Fibroblast of skin of right quadriceps (primary cell): ENCODE results near the gene STAG3.

Experiments
- DNase-seq: peaks from one replicate; pipeline ENCODE4 v3.0.0-alpha.2; 2013

Gene STAG3

DNA sequence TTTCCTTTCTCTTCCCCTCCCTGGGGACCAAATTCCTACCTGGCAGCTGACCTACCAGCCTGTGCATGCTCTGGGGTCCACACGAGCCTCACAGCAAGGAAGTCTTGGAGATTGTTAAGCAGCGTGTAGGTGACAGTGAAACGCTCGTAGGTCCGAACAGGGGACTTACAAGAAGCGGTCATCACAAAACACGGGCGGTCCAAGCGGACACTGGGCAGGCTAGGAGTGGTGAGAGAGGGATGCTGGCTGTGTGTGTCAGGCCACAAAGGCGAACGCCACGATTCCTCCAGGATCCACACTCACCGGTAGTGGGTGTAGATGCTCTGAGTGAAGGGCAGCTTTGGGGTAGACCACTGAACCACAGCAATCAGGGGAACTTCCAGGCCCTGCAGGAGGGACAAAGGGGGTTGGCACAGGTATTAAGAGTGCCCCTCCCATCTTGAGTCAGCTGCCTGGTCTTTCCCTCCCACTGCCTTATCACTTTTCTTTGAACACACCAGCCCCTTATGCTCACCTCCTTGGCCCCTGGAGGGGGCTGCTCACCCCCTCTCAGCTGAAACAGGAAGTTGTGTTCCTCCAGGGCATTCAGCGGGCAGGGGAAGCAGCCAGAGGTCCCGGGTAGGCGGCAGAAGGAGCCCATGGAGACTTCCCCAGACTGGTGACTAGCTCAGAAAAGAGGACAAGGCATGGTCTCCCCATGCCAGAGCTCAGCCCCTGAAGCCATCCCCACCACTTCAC is 21.2 kb upstream of the STAG3 start:
- no peak for DNase-seq

DNA sequence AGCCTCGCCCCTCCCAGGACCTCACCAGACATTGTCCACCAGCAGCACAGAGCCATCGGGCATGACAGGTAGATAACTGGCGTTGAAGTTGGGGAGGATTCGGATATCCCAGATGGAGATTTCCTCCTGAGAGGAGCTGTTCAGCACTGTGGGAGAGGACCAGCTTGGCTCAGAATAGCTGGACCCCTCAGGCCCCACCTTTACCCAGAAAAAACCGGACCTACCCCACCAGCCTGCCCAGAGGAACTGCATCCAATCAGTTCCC is 20.7 kb upstream of the STAG3 start:
- DNase-seq = no peak

DNA sequence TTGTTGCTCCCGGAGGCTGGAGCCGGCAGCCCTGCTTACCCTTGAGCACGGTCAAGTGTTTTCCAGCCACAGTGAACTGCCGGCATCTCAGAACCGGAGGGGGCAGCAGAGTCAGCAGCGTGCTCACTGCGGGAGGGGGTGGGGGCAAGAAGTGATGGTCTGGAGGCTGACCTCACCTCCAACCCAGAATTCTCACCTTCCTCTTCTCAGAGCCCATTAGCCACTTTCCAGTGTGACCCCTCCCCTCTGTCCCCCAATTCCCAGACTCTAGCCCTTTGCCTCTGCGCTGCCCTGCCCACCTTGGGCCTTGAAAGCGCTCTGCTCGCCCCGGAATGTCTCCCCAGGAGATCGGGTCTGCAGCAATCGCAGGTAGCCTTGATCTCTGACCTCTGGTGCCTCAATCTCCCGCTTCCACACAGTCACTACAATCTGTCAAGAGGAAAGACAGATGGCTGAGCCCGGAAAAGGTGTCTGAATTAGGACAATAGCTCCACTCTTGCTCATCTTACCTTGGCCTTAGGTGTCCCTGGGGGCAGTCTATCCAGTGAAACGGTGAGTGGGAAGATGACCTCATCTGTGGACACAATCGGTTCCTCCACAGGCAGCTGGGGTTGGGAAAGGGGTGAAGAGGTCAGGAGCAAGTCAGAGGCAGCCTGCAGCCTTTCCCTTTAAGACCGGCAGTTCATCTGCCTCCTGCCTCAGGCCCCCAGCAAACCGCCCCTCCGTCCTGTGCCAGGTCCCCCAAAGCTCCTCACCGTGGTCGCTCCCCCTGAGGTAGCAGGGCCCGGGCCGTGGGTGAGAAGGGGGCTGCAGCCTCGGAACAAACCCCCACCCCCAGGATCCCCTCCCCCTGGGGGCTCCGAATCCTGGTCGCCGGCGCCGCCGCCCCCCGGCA is 20.1 kb upstream of the STAG3 start:
- DNase-seq = no peak

DNA sequence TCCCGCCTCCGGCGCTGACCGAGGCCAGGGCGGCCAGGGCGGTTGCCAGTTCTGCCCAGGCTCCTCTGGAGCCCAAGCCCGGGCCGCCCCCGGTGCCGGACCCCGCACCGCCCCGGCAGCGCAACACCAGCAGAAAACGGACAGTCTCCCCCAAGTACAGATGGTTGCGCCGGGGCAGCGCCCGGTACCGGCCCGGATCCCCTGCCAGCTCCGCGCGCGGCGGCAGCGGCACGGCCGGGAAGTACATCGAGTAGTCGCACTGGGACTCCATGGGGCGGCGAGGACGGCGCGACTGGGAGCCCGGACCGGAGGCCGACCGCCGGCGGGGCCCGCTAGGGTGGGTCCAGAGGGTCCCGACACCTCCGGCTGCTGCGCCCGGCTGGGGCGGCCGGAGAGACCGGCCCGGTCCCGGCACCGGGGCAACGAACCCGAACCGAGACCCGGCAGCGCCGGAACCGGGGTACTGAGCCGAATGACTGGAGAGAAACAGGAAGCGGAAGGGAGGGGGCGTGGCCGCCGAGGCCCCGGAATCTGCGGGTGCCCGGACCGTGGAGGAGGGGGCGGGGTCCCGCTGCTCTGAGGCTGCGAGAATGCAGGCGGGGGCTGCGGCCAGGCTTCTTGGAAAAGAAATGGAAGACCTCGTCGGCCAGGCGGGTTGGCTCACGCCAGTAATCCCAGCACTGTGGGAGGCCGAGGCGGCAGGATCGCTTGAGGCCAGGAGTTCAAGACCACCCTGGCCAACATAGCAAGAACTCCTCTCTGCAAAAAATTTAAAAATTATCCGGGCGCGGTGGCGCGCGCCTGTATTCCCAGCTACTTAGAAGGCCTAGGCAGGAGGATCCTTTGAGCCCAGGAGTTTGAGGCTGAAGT is 19.3 kb upstream of the STAG3 start, which contains the start of gene TRAPPC14:
TSS of gene TRAPPC14 (minus strand) at position 495 of the 870 bp plus-strand sequence. CDS start at position 271, 224 bp downstream.
- DNase-seq = peak; percentile 80

DNA sequence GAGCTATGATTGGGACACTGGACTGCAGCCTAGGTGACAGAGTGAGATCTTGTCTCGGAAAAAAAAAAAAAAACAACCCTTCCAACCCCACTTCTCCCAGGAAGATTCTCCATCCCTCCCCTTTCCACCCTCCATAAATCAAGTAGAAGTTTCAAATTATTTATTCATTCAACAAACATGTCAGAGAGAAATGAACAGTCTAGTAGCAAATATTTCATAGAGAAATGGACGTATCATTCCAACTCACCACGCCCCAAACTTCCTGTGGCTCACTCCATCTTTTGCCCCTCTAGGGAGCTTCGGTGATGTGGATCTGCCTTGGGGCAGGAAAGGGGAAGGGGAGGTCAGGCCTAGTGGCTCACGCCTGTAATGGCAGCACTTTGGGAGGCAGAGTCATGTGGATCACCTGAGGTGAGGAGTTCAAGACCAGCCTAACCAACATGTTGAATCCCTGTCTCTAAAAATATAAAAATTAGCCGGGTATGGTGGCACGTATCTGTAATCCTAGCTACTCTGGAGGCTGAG is 18.6 kb upstream of the STAG3 start:
- DNase-seq = no peak

DNA sequence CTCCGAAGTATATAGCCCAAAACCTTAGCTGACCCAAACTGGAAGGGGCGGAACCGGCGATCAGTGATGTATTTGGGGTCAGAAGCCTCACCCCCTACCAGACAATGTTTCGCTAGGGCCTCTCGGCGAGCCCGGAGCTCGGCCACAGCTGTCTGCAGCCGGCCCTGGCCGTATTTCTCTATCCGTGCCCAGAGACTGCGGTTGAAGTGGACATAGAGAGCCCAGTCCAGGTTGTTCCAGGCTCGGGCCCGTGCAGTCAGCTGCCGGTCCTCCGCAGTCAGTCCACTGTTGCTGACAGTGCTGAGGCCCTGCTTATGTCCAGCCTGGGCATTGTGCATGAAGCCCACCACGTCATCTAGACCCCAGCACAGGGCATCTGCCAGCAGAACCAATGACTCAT is 17.7 kb upstream of the STAG3 start:
- DNase-seq = no peak

DNA sequence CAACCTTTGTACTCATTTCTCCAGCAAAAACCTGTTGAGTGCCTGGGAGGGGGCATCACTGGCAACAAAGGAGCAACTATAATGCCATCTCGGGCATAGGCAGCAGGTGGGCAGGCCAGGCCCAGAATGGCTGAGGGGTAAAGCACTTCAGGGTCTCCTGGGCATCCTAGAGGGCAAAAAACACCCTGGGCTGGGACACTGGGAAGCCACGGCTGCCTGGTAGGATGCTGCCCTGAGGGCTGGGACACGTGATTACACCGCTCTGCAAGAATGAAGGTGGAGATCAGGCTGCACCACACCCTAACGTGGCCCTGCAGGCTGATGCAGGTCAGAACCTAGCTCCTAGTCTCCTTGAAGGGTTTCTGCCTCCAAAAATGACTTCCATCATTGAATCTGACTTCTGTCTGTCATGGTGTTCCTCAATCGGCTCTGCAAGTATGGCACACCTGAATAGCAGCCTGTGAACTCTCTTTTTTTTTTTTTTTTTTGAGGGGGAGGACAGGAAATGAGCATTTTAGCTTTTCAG is 14.6 kb upstream of the STAG3 start:
- DNase-seq = no peak

DNA sequence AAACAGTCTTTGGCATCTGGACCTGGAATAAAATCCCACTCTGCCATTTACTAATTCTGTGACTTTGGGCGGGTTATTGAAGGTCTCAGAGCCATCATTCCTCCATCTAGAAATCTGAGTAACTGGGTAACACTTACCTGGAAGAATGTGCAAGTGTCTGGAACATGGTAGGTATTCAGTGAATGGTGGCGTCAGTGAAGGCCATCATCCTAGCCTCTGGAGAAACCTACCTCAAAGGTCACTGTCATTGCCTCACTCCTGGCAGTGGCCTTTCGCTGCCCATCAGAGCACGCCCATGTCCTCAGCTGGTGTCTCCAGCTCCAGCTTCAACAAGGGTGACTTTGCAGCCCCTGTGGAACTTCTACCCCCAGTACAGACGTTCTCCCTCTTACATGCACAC is 13.8 kb upstream of the STAG3 start:
- no peak for DNase-seq

DNA sequence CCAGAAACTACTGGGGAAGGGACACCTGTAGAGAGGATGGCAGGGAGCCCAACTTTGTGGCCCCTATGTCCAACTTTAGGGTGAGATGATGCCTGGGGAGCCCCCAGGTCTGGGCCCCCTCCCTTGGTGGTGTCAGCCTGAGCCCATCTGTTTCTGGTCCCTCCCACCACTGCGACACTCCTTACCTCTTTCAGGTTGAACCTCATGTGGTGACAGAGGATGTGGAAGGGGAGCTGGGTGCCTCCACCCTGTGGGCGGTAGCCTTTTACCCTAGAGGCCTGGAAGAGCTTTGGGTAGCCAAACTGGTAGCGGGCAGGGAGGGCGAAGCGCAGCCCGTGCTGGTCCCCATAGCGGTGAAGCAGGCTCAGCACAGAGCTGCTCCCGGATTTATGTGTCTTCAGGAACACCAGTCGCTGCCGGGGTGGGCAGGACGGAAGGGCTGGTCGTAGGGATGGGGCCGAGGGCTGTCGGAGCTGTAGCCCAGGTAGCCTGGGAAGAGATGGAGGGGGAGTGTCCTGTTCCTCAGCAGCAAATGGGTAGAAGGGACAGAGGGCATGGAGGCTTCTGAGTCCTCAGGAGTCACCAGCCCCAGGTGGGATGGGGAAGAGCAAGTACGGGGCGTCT is 11.3 kb upstream of the STAG3 start:
- no peak for DNase-seq

DNA sequence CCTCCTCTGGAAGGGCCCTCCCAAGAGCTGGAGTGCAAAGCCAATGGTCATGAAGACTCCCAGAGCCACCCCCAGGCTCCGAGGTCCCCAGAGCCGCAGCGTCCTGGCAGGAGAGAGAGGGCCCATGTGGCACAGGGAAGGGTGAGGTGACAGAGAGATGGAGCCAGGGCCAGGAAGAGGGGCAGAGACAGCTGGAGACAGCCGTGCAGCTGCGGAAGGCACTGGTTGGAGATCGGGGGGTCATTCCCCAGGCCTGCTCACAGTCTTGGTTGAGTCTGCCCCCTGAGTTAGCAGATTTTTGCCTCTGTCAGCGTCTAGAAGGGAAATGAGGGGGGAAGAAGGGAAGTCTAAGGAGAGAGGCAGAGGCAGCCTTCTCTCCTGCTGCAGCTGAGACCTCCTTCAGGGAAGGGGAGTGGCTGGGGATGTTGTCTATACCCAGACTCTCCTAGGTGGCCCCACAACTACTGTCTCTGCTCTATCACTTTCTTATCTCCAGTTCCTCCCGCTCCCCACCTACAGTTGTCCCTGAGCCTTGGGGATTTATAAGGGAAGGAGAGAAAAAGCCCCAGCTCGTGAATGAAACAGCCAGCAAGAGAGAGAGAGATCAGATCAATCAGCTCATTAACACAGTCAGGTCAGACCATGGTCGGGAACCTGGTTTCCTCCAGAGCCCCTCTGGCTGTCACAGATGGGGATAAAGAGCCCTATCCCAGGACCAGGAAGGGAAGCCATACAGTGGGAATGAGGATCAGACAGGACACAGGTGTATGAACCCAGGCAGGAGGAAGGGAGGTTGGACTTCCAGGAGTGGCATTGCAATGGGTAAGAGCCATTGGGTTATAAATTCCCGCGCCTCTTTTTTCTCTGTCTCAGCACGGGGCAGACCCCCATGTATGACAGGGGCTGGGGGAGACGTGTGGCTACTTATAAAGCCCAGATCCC is 10.5 kb upstream of the STAG3 start:
- no peak for DNase-seq

DNA sequence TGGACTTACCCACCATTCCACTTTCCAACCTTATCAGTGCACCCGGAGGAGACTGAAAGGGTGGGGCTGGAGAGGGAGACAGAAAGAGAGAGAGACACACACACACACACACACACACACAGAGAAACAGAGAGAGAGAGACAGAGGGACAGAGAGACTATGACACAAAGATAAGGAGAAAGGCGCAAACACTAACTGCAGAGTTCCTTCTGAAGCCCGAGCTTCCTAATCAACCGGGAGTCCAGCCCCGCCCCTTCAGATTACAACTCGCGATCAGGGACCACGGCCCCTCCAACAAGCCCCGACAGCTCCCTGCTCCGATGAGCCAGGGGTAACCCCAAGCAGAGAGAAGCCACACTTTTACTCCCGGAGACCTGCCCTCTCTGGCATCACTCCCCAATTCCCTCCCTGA is 9.8 kb upstream of the STAG3 start:
- no peak for DNase-seq

DNA sequence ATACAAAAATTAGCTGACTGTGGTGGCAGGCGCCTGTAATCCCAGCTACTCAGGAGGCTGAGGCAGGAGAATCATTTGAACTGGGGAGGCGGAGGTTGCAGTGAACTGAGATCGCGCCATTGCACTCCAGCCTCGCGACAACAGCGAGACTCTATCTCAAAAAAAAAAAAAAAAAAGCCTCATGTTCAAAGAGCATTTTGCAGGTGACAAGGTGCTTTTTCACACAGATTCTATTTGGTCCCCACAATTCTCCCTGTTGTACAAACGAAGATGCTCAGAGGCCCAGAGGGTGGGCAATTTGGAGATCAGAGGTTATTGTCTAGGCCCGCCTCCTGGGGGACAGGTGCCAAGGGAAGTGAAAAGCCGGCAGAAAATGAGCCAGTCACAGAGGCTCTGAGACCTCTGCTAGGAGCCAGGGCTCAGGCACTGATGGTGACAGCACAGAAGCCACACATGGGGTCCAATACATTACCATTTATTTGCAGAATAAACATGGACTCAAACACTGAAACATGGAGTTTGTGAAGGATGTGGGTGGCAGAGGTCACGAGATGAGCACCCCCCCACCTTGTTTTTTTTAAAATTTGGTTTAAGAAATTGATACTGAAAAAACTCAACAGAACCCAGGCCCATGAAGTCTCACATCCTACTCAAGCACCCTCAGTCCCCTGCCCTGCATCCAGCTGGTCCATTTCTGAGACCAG is 8.4 kb upstream of the STAG3 start:
- no peak for DNase-seq

DNA sequence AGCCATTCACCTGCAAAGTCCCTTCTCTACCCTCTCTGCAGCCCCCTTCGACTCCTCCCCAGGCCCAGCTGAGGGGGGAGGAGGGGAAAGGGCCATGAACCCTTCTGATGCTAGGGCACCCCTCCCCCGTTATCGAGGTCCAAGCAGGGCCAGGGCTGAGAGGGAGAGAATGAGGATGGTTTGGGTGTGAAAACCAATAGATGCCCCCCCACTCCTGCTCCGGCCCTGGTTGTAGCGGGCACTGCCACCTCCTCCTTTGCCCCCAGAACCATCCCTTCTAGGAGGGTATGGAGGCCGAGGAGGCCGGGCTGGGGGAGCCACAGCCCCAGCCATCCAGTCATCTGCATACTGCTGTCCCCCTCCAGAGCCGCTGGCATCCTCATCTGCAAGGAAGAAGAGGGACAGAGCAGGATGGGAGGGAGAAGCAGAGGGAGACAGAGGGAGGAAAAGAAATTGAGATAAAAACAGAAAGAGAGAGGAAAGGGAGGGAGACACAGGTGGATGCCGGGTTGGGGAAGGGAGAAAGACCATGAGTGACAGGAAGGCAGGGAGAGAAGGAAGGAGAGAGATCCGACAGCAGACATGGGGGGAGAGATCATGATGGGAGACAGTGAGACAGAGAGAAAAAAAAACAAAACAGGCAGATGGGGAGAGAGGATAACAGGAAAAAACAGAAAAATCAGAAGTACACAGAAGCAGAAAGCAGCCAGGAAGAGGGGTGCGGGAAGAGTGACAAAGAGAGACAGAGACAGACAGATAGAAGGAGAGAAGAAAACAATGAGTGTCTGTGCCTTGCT is 7.4 kb upstream of the STAG3 start:
- DNase-seq = no peak

DNA sequence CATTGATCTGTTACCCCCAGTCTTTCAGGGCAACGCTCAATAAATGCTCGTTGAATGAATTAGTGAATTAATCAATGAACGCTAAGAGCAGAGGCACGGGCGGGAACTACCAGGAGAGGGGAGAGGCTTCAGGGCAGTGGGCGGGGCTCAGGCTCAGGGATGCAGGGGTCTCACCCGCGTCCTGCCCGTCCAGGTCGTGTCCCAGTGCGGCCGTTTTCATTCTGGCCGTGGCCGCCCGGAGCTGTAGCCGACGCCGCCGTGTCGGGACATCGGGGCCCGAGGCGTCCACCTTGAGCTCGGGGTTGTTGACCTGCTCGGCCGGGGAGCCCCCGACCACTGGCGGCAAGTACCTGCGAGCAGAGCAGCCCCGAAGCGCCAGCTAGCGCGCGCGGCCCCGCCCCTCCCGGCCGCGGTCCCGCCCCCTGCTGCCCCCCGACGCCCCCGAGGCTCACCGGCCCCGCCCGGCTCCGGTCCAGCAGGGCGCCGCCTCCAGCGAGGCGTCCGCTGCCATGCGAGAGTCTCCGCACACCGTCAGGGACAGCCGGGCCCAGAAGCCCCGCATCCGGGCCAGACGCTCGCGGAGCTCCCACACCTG is 6.5 kb upstream of the STAG3 start:
- no peak for DNase-seq

DNA sequence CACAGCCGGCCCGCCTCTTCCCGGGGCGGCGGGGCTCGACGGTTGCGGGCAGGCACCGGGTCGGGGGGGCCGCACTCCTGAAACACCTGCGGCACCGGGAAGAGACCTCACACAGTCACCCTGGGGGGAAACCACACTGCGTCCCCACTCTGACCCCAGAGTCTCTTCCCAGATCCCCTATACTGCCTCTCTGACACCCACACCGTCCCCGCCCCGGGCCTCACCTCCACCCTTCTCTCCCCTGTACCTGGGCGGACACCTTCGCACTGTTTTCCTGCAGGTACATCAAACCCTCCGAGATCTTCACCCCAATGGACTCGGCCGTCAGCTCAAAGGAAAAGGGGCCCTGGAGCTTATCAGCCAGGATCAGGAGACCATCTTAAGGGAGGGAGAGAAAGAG is 5.9 kb upstream of the STAG3 start:
- no peak for DNase-seq

DNA sequence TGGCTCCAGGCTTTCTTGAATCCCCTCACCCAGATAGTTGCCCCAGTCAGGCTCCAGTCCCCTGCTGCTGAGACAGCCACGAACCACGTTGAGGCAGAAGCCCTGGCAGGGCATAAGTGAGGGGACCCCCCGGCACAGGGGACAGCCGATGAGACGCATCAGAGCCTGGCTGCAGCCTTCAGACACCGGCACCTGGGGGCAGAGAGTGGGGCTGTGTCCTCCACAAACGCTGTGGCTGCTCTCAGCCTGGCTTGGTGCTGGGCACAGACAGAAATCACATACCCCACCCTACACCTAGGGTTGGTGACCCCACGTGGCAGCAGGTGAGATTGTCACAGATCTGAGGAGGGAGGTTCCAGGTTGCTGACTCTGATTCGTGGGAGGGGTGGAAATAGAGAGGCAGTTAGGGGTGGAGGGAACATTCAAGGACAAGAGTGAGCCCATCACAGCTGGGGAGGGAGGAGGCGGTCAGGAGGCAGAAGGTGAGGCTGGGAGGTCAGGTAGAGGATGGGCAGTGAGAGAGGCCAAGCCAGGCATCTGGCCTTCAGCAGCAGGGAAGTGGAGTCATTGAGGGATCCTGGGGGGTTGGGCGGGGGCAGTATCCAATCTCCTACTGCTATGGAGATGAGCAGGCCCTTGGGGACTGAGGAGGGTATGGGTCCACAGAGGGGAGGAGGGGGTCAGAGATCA is 3.8 kb upstream of the STAG3 start:
- no peak for DNase-seq

DNA sequence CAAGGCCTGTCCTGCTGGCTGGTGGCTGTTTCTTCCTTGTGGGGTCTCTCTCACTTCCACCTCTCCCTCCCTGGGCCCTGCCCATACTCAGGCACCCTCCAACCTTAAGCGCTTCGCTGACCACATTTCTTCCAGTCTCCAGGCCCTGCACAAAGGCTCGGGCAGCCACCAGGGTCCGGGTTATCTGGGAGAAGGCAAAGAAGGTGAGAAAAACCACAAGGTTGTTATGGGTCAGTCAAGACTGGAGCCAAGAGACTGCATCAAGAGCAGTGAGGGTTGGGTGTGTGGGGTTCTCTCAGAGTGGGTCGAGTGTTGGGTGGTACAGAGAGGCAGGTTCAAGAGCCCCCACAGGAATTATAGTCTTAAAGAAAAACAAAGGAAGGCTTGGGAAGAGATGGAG is 3.1 kb upstream of the STAG3 start:
- DNase-seq = no peak

DNA sequence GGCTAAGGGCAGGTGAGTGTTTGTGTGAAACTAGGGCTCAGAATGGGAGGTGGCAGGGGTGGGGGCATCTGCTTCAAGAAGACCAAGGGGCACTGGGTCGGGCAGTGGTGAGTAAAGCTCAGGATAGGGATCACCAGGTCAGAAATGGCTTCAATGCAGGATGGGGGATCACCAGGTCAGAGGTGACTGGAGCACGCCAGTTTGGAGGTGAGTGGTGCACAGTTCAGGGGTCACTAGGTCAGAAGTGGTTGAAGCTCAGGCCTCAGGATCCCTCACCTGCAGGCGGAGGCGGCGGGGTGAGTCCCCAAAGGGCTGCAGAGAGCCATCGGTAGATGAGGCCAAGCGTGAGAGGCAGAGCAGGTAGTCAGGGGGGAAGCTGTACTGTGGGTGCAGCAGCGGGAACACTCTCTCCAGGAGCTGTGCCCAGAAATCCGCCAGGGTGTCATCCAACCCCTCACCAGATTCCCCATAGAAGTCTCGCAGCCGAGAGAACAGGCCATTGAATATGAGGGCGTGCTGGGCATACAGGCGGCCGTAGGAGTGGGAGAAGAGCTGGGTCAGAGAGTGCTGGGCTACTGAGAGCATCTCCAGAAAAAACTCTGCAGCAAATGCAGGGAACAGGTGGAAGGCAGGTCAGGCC is 2.3 kb upstream of the STAG3 start:
- DNase-seq = no peak
